K562 (cell line): Measurements from ENCODE around the gene UNC119. TPM values are rescaled to one million over a fixed set of nuclear protein-coding genes. Genes with fewer than 3 reads are reported as not detected.

Experiments used
- ARID2 ChIP-seq: fragments of 450-650 bp; IDR thresholded peaks from 2 replicates; pipeline ENCODE4 v1.6.1; 2017; ENCODE audit warnings: antibody characterized with exemption, mild to moderate bottlenecking
- CC2D1A ChIP-seq: fragments of 450-650 bp; IDR thresholded peaks from 2 replicates; pipeline ENCODE4 v1.6.1; 2017; ENCODE audit warnings: mild to moderate bottlenecking
- CCAR2 ChIP-seq: fragments of 200-400 bp; formaldehyde crosslinking; IDR thresholded peaks from 2 replicates; pipeline ENCODE4 v1.6.1; 2017; ENCODE audit warnings: mild to moderate bottlenecking, low read depth, low read length
- CHD1 ChIP-seq: fragments of 200-600 bp; sonication (generic); IDR thresholded peaks from one replicate; pipeline ENCODE4 v1.6.1; 2012; ENCODE audit warnings: mild to moderate bottlenecking, moderate library complexity, low read length, inconsistent platforms
- COPS2 ChIP-seq: fragments of 450-650 bp; conservative IDR thresholded peaks from 2 replicates; pipeline ENCODE4 v1.6.1; 2016; ENCODE audit warnings: mild to moderate bottlenecking, moderate library complexity
- DDX20 ChIP-seq: fragments of 450-650 bp; IDR thresholded peaks from 2 replicates; pipeline ENCODE4 v1.6.1; 2016; ENCODE audit warnings: missing genetic modification characterization, low read depth, mild to moderate bottlenecking, missing compliant biosample characterization, moderate library complexity
- ELF1 ChIP-seq: fragments of 200-800 bp; sonication (Bioruptor generic); IDR thresholded peaks from 2 replicates; pipeline ENCODE4 v1.6.1; 2016; ENCODE audit warnings: missing genetic modification characterization, missing compliant biosample characterization
- GABPA ChIP-seq: fragments of 200-800 bp; sonication (Bioruptor generic); conservative IDR thresholded peaks from 2 replicates; pipeline ENCODE4 v1.6.1; 2016; ENCODE audit warnings: low read depth, missing genetic modification characterization, missing compliant biosample characterization
- HNRNPLL ChIP-seq: fragments of 200-400 bp; formaldehyde crosslinking; IDR thresholded peaks from 2 replicates; pipeline ENCODE4 v1.6.1; 2017; ENCODE audit warnings: low read length, low read depth, mild to moderate bottlenecking; ENCODE audit not compliant: poor library complexity, severe bottlenecking
- HNRNPUL1 ChIP-seq: fragments of 200-400 bp; formaldehyde crosslinking; IDR thresholded peaks from 2 replicates; pipeline ENCODE4 v1.6.1; 2017; ENCODE audit warnings: low read length
- KLF16 ChIP-seq: IDR thresholded peaks from 2 replicates; pipeline ENCODE4 v1.6.1; 2016; ENCODE audit warnings: antibody characterized with exemption
- MEF2A ChIP-seq: IDR thresholded peaks from 2 replicates; pipeline ENCODE4 v1.6.1; 2011; ENCODE audit warnings: low read depth, mild to moderate bottlenecking, low read length, moderate library complexity; ENCODE audit not compliant: control insufficient read depth
- NELFE ChIP-seq: IDR thresholded peaks from 2 replicates; pipeline ENCODE4 v1.6.1; 2011; ENCODE audit warnings: mild to moderate bottlenecking; ENCODE audit not compliant: insufficient read depth, insufficient read length
- NFATC3 ChIP-seq: fragments of 450-650 bp; IDR thresholded peaks from 2 replicates; pipeline ENCODE4 v1.6.1; 2017; ENCODE audit warnings: mild to moderate bottlenecking
- NFYB ChIP-seq: IDR thresholded peaks from 2 replicates; pipeline ENCODE4 v1.6.1; 2011; ENCODE audit warnings: mild to moderate bottlenecking, moderate library complexity; ENCODE audit not compliant: insufficient read length; ENCODE audit errors: extremely low read depth
- NR2C1 ChIP-seq, 2 experiments: fragments of 450-650 bp; IDR thresholded peaks; 2 replicates each; pipeline ENCODE4 v1.6.1; 2017; ENCODE audit warnings: mild to moderate bottlenecking in 2 of 2, antibody characterized with exemption in 1 of 2, inconsistent platforms in 1 of 2, missing compliant biosample characterization in 1 of 2, missing genetic modification characterization in 1 of 2
- NR4A1 ChIP-seq, 2 experiments: fragments of 250-450 bp in 1 of 2; fragments of 450-650 bp in 1 of 2; sonication (Bioruptor Pico) in 1 of 2; IDR thresholded peaks; 2 replicates each; pipeline versions ENCODE4 v1.4.0 to v1.6.1; 2016 to 2020; ENCODE audit warnings: mild to moderate bottlenecking in 2 of 2, missing compliant biosample characterization in 1 of 2, missing genetic modification characterization in 1 of 2, moderate library complexity in 1 of 2
- RFX1 ChIP-seq: fragments of 450-650 bp; IDR thresholded peaks from 2 replicates; pipeline ENCODE4 v1.6.1; 2016; ENCODE audit warnings: mild to moderate bottlenecking, moderate library complexity
- SETDB1 ChIP-seq: IDR thresholded peaks from one replicate; pipeline ENCODE4 v1.6.1; 2012; ENCODE audit warnings: low read length, control low read depth, inconsistent platforms
- SMARCB1 ChIP-seq: IDR thresholded peaks from 2 replicates; pipeline ENCODE4 v1.6.1; 2011; ENCODE audit warnings: improper control_type of control experiment, low read depth; ENCODE audit not compliant: insufficient read length
- SNAPC5 ChIP-seq: fragments of 250-450 bp; sonication (Bioruptor Pico); IDR thresholded peaks from 2 replicates; pipeline ENCODE4 v1.8.0; 2021; ENCODE audit warnings: moderate library complexity, mild to moderate bottlenecking, inconsistent platforms
- STAT5B ChIP-seq: fragments of 250-450 bp; sonication (Bioruptor Pico); IDR thresholded peaks from 2 replicates; pipeline ENCODE4 v1.8.0; 2021; ENCODE audit warnings: mild to moderate bottlenecking, inconsistent platforms
- TGIF2 ChIP-seq: sonication (generic); formaldehyde crosslinking; IDR thresholded peaks from 2 replicates; pipeline ENCODE4 v1.8.1; 2022; ENCODE audit warnings: mild to moderate bottlenecking, missing genetic modification reagents, moderate library complexity
- ZNF551 ChIP-seq: fragments of 250-450 bp; sonication (Bioruptor Pico); IDR thresholded peaks from 2 replicates; pipeline ENCODE4 v1.5.0; 2021; ENCODE audit warnings: mild to moderate bottlenecking, moderate library complexity
- ZNF609 ChIP-seq: sonication (generic); formaldehyde crosslinking; IDR thresholded peaks from 2 replicates; pipeline ENCODE4 v1.8.1; 2023; ENCODE audit warnings: missing genetic modification reagents, mild to moderate bottlenecking, borderline replicate concordance
- ZNF717 ChIP-seq: fragments of 250-450 bp; sonication (Bioruptor Pico); IDR thresholded peaks from 2 replicates; pipeline ENCODE4 v1.5.0; 2021
- ZNF778 ChIP-seq: fragments of 450-650 bp; formaldehyde crosslinking; IDR thresholded peaks from 2 replicates; pipeline ENCODE4 v1.4.0; 2020; ENCODE audit warnings: mild to moderate bottlenecking, moderate library complexity
- polyA plus RNA-seq, 8 experiments: library from polyadenylated mRNA; depleted of rRNA in 4 of 8; stranded (reverse) in 5 of 8; unstranded in 3 of 8; fragments of >200 nt; fragmentation: Nextera tagmentation in 2 of 8; fragmentation: Illumina TruSeq in 1 of 8; extraction: Ambion mirVana in 2 of 8; extraction: Trizol in 1 of 8; gene quantifications; 2 replicates each; pipeline versions ENCODE4 v1.2.1 to v1.2.3, GENCODE V29; 2011 to 2014; ENCODE audit warnings: inconsistent platforms in 1 of 8, missing spikeins in 1 of 8
- total RNA-seq, 7 experiments: library from RNA; depleted of rRNA in 6 of 7; stranded (reverse); fragments of >200 nt in 6 of 7; fragmentation: Illumina TruSeq in 2 of 7; extraction: Trizol in 2 of 7; gene quantifications; 2 replicates each; pipeline versions ENCODE4 v1.2.1 to v1.2.3, GENCODE V29; 2011 to 2021; ENCODE audit warnings: low replicate concordance in 1 of 7

The UNC119 gene
- total and polyA plus RNA-seq, 9 of the 15 experiments (the other 6 are each of a cell fraction or from before 2014, with no cell fraction given) = 0.37 to 47.7 (median 16.3) TPM

- TF ChIP-seq ZNF778 (CRISPR knock-in tag) (no peak), CHD1 (no peak), ZNF717 (CRISPR knock-in tag) (no peak), STAT5B (CRISPR knock-in tag) (no peak), NFATC3 (no peak), DDX20 (tag) (no peak), ZNF609 (CRISPR knock-in tag) (no peak), RFX1 (no peak), CC2D1A (no peak), HNRNPUL1 (no peak), GABPA (tag) (no peak), ARID2 (no peak), SNAPC5 (no peak), KLF16 (no peak), NR2C1 (IDR thresholded peaks at IDR 0.05) (no peak), NR2C1 (tag; IDR thresholded peaks at IDR 0.05) (peak; percentile 76), ZNF551 (no peak), TGIF2 (no peak), NR4A1 (CRISPR knock-in tag; IDR thresholded peaks at IDR 0.05) (no peak), NR4A1 (tag; IDR thresholded peaks at IDR 0.05) (peak; percentile 85), MEF2A (no peak), SETDB1 (no peak), HNRNPLL (peak; percentile 57), NELFE (no peak), NFYB (no peak), CCAR2 (no peak), SMARCB1 (no peak), COPS2 (no peak), ELF1 (no peak)
Observed at GRCh38 chr17:28576758-28577465, 24.5 kb upstream of the UNC119 start, which contains the start of gene ALDOC (continued).
